H9 (cell line): Measurements from ENCODE around the gene PRODH2. TPM values are rescaled to one million over a fixed set of nuclear protein-coding genes. Genes with fewer than 3 reads are reported as not detected.

Experiments used
- DNase-seq: peaks from one replicate; pipeline ENCODE4 v3.0.0-alpha.2; 2017
- H2AFZ ChIP-seq: one replicate; pipeline ENCODE4 v1.6.1; 2013; ENCODE audit warnings: mild to moderate bottlenecking, low read length, control low read depth, moderate library complexity
- H2AK5ac ChIP-seq: 2 replicates; pipeline ENCODE4 v1.6.1; 2013; ENCODE audit warnings: low read length, control low read depth, mixed read lengths; ENCODE audit not compliant: insufficient read length
- H2BK120ac ChIP-seq: one replicate; pipeline ENCODE4 v1.6.1; 2013; ENCODE audit warnings: low read depth, mild to moderate bottlenecking, low read length, control low read depth, inconsistent platforms; ENCODE audit not compliant: poor library complexity, severe bottlenecking
- H2BK12ac ChIP-seq: 2 replicates; pipeline ENCODE4 v1.6.1; 2013; ENCODE audit warnings: low read length, control low read depth, mixed read lengths, low read depth; ENCODE audit not compliant: insufficient read length
- H2BK15ac ChIP-seq: 2 replicates; pipeline ENCODE4 v1.6.1; 2013; ENCODE audit warnings: low read depth, low read length, control low read depth
- H2BK20ac ChIP-seq: one replicate; pipeline ENCODE4 v1.6.1; 2013; ENCODE audit warnings: low read depth, mild to moderate bottlenecking, low read length, control low read depth, inconsistent platforms; ENCODE audit not compliant: poor library complexity, severe bottlenecking
- H2BK5ac ChIP-seq: 2 replicates; pipeline ENCODE4 v1.6.1; 2013; ENCODE audit warnings: low read length, control low read depth, mixed read lengths; ENCODE audit not compliant: insufficient read length
- H3K14ac ChIP-seq: 2 replicates; pipeline ENCODE4 v1.6.1; 2013; ENCODE audit warnings: low read length, control low read depth; ENCODE audit not compliant: insufficient read depth
- H3K18ac ChIP-seq: 2 replicates; pipeline ENCODE4 v1.6.1; 2013; ENCODE audit warnings: low read depth, mild to moderate bottlenecking, mixed read lengths, low read length, control low read depth; ENCODE audit not compliant: insufficient read length
- H3K23ac ChIP-seq: 2 replicates; pipeline ENCODE4 v1.6.1; 2013; ENCODE audit warnings: low read length, control low read depth, mixed read lengths, low read depth; ENCODE audit not compliant: insufficient read length
- H3K23me2 ChIP-seq: 2 replicates; pipeline ENCODE4 v1.6.1; 2013; ENCODE audit warnings: low read depth, mild to moderate bottlenecking, mixed read lengths, low read length, control low read depth; ENCODE audit not compliant: insufficient read length, poor library complexity, severe bottlenecking
- H3K27ac ChIP-seq: 2 replicates; pipeline ENCODE4 v1.5.1; 2013; ENCODE audit warnings: low read length, control low read depth, mixed read lengths, low read depth; ENCODE audit not compliant: insufficient read length
- H3K27me3 ChIP-seq: 2 replicates; pipeline ENCODE4 v1.6.1; 2013; ENCODE audit warnings: low read length, control low read depth, inconsistent platforms; ENCODE audit not compliant: insufficient read depth
- H3K4ac ChIP-seq: 2 replicates; pipeline ENCODE4 v1.6.1; 2013; ENCODE audit warnings: low read depth, mild to moderate bottlenecking, control low read depth, inconsistent platforms, low read length, moderate library complexity
- H3K4me1 ChIP-seq: 2 replicates; pipeline ENCODE4 v1.6.1; 2013; ENCODE audit warnings: low read length, control low read depth, inconsistent platforms; ENCODE audit not compliant: insufficient read depth
- H3K4me2 ChIP-seq: 2 replicates; pipeline ENCODE4 v1.6.1; 2013; ENCODE audit warnings: low read length, control low read depth, mixed read lengths; ENCODE audit not compliant: insufficient read length, insufficient read depth
- H3K56ac ChIP-seq: 2 replicates; pipeline ENCODE4 v1.6.1; 2013; ENCODE audit warnings: low read depth, mild to moderate bottlenecking, mixed read lengths, low read length, control low read depth; ENCODE audit not compliant: insufficient read length
- H3K79me1 ChIP-seq: 2 replicates; pipeline ENCODE4 v1.6.1; 2013; ENCODE audit warnings: low read depth, mild to moderate bottlenecking, moderate library complexity, low read length, control low read depth, inconsistent platforms; ENCODE audit not compliant: insufficient read depth, poor library complexity, severe bottlenecking
- H3K79me2 ChIP-seq: 2 replicates; pipeline ENCODE4 v1.6.1; 2013; ENCODE audit warnings: low read length, control low read depth, inconsistent platforms; ENCODE audit not compliant: insufficient read depth
- H3K9ac ChIP-seq: 2 replicates; pipeline ENCODE4 v1.6.1; 2013; ENCODE audit warnings: low read length, control low read depth, mixed read lengths; ENCODE audit not compliant: insufficient read length; ENCODE audit errors: extremely low read depth
- H3K9me3 ChIP-seq: one replicate; pipeline ENCODE4 v1.6.1; 2013; ENCODE audit warnings: low read depth, low read length, inconsistent platforms; ENCODE audit not compliant: control insufficient read depth
- H3T11ph ChIP-seq: one replicate; pipeline ENCODE4 v1.6.1; 2013; ENCODE audit warnings: mild to moderate bottlenecking, low read length, control low read depth, inconsistent platforms
- H4K20me1 ChIP-seq: one replicate; pipeline ENCODE4 v1.6.1; 2013; ENCODE audit not compliant: control insufficient read depth, insufficient read length, insufficient read depth
- H4K5ac ChIP-seq: 2 replicates; pipeline ENCODE4 v1.6.1; 2013; ENCODE audit warnings: low read depth, mild to moderate bottlenecking, mixed read lengths, low read length, control low read depth; ENCODE audit not compliant: insufficient read length
- H4K8ac ChIP-seq: replicated peaks from 2 replicates; pipeline ENCODE4 v1.6.1; 2013; ENCODE audit warnings: low read length, control low read depth, mixed read lengths, low read depth; ENCODE audit not compliant: insufficient read length
- H4K91ac ChIP-seq: 2 replicates; pipeline ENCODE4 v1.6.1; 2013; ENCODE audit warnings: low read depth, mild to moderate bottlenecking, moderate library complexity, mixed read lengths, low read length, control low read depth; ENCODE audit not compliant: insufficient read length
- H3K27ac Mint-ChIP-seq, 3 experiments: 2 replicates in 2 of 3; 3 replicates in 1 of 3; pipeline ENCODE4 v1.8.0; 2020 to 2021; ENCODE audit warnings: mixed read lengths in 3 of 3, mild to moderate bottlenecking in 1 of 3, moderate library complexity in 1 of 3
- H3K27me3 Mint-ChIP-seq: 2 replicates; pipeline ENCODE4 v1.8.0; 2021; ENCODE audit warnings: low read depth, mild to moderate bottlenecking, moderate library complexity, mixed read lengths
- H3K36me3 Mint-ChIP-seq, 3 experiments: 2 replicates in 2 of 3; 3 replicates in 1 of 3; pipeline ENCODE4 v1.8.0; 2020 to 2021; ENCODE audit warnings: low read depth in 3 of 3, mixed read lengths in 3 of 3; ENCODE audit not compliant: insufficient read depth in 1 of 3
- H3K4me1 Mint-ChIP-seq, 2 experiments: 2 replicates each; pipeline ENCODE4 v1.8.0; 2020; ENCODE audit warnings: mixed read lengths in 2 of 2
- H3K4me3 Mint-ChIP-seq, 2 experiments: 2 replicates in 1 of 2; 3 replicates in 1 of 2; pipeline ENCODE4 v1.8.0; 2020 to 2021; ENCODE audit warnings: mild to moderate bottlenecking in 2 of 2, mixed read lengths in 2 of 2, moderate library complexity in 1 of 2
- H3K9me3 Mint-ChIP-seq, 2 experiments: 2 replicates in 1 of 2; 3 replicates in 1 of 2; pipeline ENCODE4 v1.8.0; 2020; ENCODE audit warnings: mild to moderate bottlenecking in 2 of 2, mixed read lengths in 2 of 2, moderate library complexity in 1 of 2
- CTCF ChIP-seq: fragments of 200-600 bp; sonication (generic); conservative IDR thresholded peaks from 3 replicates; pipeline ENCODE4 v1.8.0; 2021; ENCODE audit warnings: antibody characterized with exemption, mild to moderate bottlenecking
- WGBS: extraction: QIAGEN DNeasy Blood & Tissue Kit; methylation state at CpG from one replicate; pipeline ENCODE4 v1.1.7; 2013; ENCODE audit warnings: missing lambda C conversion rate, low lambda C conversion rate, mixed read lengths; ENCODE audit not compliant: insufficient read length; ENCODE audit errors: extremely low coverage; 5-methylcytosine and 5-hydroxymethylcytosine counted together
- total RNA-seq: library from RNA; stranded (reverse); gene quantifications from 2 replicates; pipeline ENCODE4 v1.2.1, GENCODE V29; 2021

PRODH2 gene
- total RNA-seq, 1 experiment from 2014 or later = not detected

GRCh38 chr19:35792888-35793287 lies 19.8 kb downstream of the PRODH2 start:
- H3K79me2 ChIP-seq = no peaks in the 10 kb centered on the region
- Mint-ChIP-seq H3K27ac (no peak overlapping the region), H3K9me3 (no peaks in the 10 kb centered on the region), H3K4me3 (no peak overlapping the region; a peak in 1 of 5 replicates), H3K27me3 (peaks cover 33% of the 10 kb centered on the region), H3K4me1 (peaks cover 8 to 18% of the 10 kb centered on the region in 2 experiments), H3K36me3 (no peaks in the 10 kb centered on the region; a peak in 1 of 7 replicates)
- H3K4me1 ChIP-seq = 0 out of 2 replicates have a peak, but pooled peaks cover 1% of the 10 kb centered on the region
- no peak overlapping the region for H2BK12ac ChIP-seq
- no peaks in the 10 kb centered on the region for H3K9me3 ChIP-seq
- H2AK5ac ChIP-seq = no peak overlapping the region
- no peak overlapping the region for H3K18ac ChIP-seq
- H3K4me2 ChIP-seq = no peak overlapping the region
- no peak overlapping the region for H3K27ac ChIP-seq
- no peak overlapping the region for H3K14ac ChIP-seq
- H3K23me2 ChIP-seq = peaks cover 5% of the 10 kb centered on the region
- no peak for DNase-seq
- no CpG with 5 or more reads among the region's 8 CpGs for WGBS
- no peak overlapping the region for H4K5ac ChIP-seq
- H2BK20ac ChIP-seq = no peak overlapping the region
- H4K8ac ChIP-seq = no peak overlapping the region
- no peak overlapping the region for H2AFZ ChIP-seq
- no peaks in the 10 kb centered on the region for H3K79me1 ChIP-seq
- H3K9ac ChIP-seq = no peak overlapping the region
- peaks cover 3% of the 10 kb centered on the region for H4K20me1 ChIP-seq
- no peak overlapping the region for H3K4ac ChIP-seq
- no peak overlapping the region for H2BK120ac ChIP-seq
- no peak overlapping the region for H3K56ac ChIP-seq
- no peak overlapping the region for H4K91ac ChIP-seq
- H3T11ph ChIP-seq = no peak overlapping the region
- H3K27me3 ChIP-seq = peaks cover 3% of the 10 kb centered on the region; the same call in 1 of the 2 replicates
- H2BK15ac ChIP-seq = no peak overlapping the region
- no peak for TF ChIP-seq CTCF
- H3K23ac ChIP-seq = no peak overlapping the region
- no peak overlapping the region for H2BK5ac ChIP-seq
